Vagina (tissue), 2 donors: ENCODE measurements around the gene LRRFIP1. TPM values are rescaled to one million over a fixed set of nuclear protein-coding genes. Genes with fewer than 3 reads are reported as not detected.

Experiments
- DNase-seq, 2 donors: peaks; one replicate each; pipeline ENCODE4 v3.0.0-alpha.2; 2017; ENCODE audit errors: extremely low spot score in 2 of 2
- H3K27ac ChIP-seq: fragments of 200-600 bp; sonication (generic); one replicate; pipeline ENCODE4 v1.5.1; 2019
- H3K27me3 ChIP-seq: fragments of 200-600 bp; sonication (generic); one replicate; pipeline ENCODE4 v1.5.1; 2019
- H3K36me3 ChIP-seq, 2 donors: fragments of 200-600 bp; sonication (generic); one replicate each; pipeline ENCODE4 v1.5.1; 2017 to 2019
- H3K4me1 ChIP-seq: fragments of 200-600 bp; sonication (generic); one replicate; pipeline ENCODE4 v1.5.1; 2019
- H3K4me3 ChIP-seq, 2 donors: fragments of 200-600 bp; sonication (generic); 1 replicate in 1 of 2; 2 replicates in 1 of 2; pipeline ENCODE4 v1.5.1; 2016 to 2019
- H3K9me3 ChIP-seq: fragments of 200-600 bp; sonication (generic); one replicate; pipeline ENCODE4 v1.5.1; 2019
- POLR2A ChIP-seq, 2 donors: fragments of 450-650 bp; IDR thresholded peaks; one replicate each; pipeline ENCODE4 v1.6.1; 2017; ENCODE audit warnings: antibody characterized with exemption in 2 of 2, mild to moderate bottlenecking in 2 of 2, moderate library complexity in 2 of 2
- POLR2AphosphoS5 ChIP-seq, 2 donors: sonication (generic); formaldehyde crosslinking; IDR thresholded peaks; one replicate each; pipeline ENCODE4 v1.9.0; 2017; ENCODE audit warnings: antibody characterized with exemption in 2 of 2, mild to moderate bottlenecking in 2 of 2, low read depth in 1 of 2; ENCODE audit not compliant: insufficient read depth in 1 of 2
- intact Hi-C: fragments of 100-400 bp; cut with DNase I; formaldehyde crosslinking; loops from one replicate; pipeline ENCODE4 v1.15.1; 2023
- total RNA-seq: library from RNA; depleted of rRNA; stranded (reverse); fragments of >200 nt; gene quantifications from one replicate; pipeline ENCODE4 v1.2.3, GENCODE V29; 2016
- TF ChIP-seq, protein P1 (sequence below), 3 experiments: fragments of 450-650 bp in 2 of 3; fragments of 200-600 bp in 1 of 3; sonication (generic) in 1 of 3; IDR thresholded peaks; one replicate each; pipeline ENCODE4 v1.5.1; 2017 to 2019; ENCODE audit warnings: antibody characterized with exemption in 3 of 3, mild to moderate bottlenecking in 2 of 3, moderate library complexity in 2 of 3

The LRRFIP1 gene
- total RNA-seq, 1 donor from 2014 or later = 132 TPM

DNA sequence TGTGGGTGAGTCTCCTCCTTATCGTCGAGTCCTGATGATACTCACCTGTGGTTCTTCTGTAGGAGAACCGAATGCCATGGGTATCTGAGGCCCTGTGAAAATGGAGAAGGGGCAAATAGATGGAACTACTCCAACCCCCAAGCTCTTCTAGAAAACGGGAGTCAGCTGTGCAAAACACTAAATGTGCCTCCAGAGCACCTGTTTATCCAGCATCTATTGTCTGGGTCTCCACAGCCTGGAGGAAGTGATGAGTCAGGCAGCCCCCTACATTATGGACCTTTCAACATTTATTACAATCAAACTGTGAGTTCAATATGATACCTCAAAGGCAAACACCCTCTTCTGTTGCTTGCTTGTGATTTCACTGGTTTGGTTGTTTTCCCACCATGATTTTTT, 9.8 kb upstream of the LRRFIP1 start:
- intact Hi-C loops = no loop called here
- H3K27ac ChIP-seq = peak overlapping the region; percentile 77
- peaks cover 37% of the 10 kb centered on the region for H3K4me1 ChIP-seq

DNA sequence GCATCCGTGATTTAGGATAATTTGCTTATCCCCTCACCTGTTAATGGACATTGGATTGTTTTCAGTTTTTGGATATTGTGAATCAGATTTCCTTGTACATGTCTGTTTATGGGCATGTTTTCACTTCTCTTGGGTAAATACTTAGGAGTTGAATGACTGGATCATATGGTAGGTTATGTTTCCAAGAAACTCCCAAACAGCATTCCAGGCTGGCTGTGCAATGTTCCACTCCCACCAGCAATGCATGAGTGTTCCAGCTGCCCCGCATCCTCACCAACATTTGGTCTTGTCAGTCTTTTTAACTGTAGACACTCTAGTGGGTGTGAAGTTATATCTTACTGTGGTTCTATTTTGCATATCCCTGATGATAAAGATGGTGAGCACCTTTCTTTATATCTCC, 8.9 kb upstream of the LRRFIP1 start:
- Histone ChIP-seq H3K4me1 (peaks cover 37% of the 10 kb centered on the region), H3K27me3 (no peaks in the 10 kb centered on the region), H3K9me3 (no peaks in the 10 kb centered on the region), H3K36me3 (no peaks in the 10 kb centered on the region), H3K27ac (no peak overlapping the region), H3K4me3 (no peak overlapping the region)
- no peak for DNase-seq
- intact Hi-C loops = no loop called here
- peak in 1 of 2 donors; percentile 33 for TF ChIP-seq POLR2AphosphoS5 (IDR thresholded peaks at IDR 0.05; ENCODE audit: insufficient read depth in 1 of 2, low read depth in 1 of 2)
- no peak for TF ChIP-seq POLR2A (IDR thresholded peaks at IDR 0.05)
- TF ChIP-seq, protein P1, sequence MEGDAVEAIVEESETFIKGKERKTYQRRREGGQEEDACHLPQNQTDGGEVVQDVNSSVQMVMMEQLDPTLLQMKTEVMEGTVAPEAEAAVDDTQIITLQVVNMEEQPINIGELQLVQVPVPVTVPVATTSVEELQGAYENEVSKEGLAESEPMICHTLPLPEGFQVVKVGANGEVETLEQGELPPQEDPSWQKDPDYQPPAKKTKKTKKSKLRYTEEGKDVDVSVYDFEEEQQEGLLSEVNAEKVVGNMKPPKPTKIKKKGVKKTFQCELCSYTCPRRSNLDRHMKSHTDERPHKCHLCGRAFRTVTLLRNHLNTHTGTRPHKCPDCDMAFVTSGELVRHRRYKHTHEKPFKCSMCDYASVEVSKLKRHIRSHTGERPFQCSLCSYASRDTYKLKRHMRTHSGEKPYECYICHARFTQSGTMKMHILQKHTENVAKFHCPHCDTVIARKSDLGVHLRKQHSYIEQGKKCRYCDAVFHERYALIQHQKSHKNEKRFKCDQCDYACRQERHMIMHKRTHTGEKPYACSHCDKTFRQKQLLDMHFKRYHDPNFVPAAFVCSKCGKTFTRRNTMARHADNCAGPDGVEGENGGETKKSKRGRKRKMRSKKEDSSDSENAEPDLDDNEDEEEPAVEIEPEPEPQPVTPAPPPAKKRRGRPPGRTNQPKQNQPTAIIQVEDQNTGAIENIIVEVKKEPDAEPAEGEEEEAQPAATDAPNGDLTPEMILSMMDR (IDR thresholded peaks at IDR 0.05) = no peak

More for the DNA sequence above, 9.8 kb upstream of the LRRFIP1 start:
- H3K36me3 ChIP-seq = no peaks in the 10 kb centered on the region
- no peak for DNase-seq
- H3K27me3 ChIP-seq = no peaks in the 10 kb centered on the region
- H3K4me3 ChIP-seq = no peak overlapping the region
- no peaks in the 10 kb centered on the region for H3K9me3 ChIP-seq
- TF ChIP-seq, protein P1 (IDR thresholded peaks at IDR 0.05) = no peak
- TF ChIP-seq POLR2AphosphoS5 (IDR thresholded peaks at IDR 0.05; ENCODE audit: insufficient read depth in 1 of 2, low read depth in 1 of 2) (no peak), POLR2A (IDR thresholded peaks at IDR 0.05) (no peak)

DNA sequence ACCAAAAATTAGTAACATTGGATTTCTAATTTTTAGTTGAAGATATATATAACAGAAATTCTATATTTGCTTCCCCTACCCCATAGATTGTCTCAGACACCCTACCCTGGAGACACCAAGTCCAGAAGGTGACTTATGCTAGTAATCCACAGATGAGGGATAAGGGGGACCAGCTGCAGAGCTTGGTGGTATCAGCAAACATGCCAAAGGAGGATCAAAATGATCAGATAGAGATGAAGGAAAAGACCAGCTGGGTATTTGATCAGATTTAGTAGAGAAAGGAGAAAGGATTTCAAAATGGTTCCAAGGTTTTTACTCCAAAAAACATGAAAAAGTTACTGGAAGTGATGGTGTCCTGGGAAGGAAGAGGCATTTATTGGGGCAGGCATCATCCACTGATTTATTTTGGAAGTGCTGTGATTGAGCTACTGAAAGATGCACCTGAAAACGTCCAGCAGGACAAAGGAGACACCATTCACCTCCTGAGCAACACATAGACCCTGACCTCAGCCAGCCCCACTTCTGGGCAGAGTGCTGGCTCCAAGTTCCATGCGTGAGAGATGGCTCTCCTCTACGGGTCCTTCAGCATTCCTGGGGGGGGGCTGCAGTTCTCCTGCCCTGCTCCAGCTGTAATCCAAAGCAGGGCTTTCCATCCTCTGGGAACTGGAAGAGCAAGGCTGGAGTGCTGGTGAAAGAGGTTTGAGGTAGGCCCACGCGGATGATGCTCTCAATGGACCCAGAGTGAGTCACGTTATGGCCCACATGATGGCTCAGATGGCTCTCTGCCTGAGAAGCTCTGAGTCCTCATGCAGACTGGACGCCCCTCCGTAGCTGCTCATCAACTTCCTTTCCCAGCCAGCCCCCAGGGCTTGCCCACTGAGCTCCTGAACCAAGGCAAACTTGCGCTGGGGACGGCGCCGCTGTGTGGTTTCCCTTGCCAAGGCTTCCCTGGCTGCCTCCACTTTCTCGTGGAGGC, 3.7 kb upstream of the LRRFIP1 start:
- Histone ChIP-seq H3K9me3 (no peaks in the 10 kb centered on the region), H3K27ac (no peak overlapping the region), H3K4me3 (no peak overlapping the region), H3K27me3 (no peaks in the 10 kb centered on the region), H3K36me3 (no peaks in the 10 kb centered on the region), H3K4me1 (peaks cover 8% of the 10 kb centered on the region)
- DNase-seq = no peak
- intact Hi-C loops = no loop called here
- TF ChIP-seq POLR2AphosphoS5 (IDR thresholded peaks at IDR 0.05; ENCODE audit: insufficient read depth in 1 of 2, low read depth in 1 of 2) = no peak

DNA sequence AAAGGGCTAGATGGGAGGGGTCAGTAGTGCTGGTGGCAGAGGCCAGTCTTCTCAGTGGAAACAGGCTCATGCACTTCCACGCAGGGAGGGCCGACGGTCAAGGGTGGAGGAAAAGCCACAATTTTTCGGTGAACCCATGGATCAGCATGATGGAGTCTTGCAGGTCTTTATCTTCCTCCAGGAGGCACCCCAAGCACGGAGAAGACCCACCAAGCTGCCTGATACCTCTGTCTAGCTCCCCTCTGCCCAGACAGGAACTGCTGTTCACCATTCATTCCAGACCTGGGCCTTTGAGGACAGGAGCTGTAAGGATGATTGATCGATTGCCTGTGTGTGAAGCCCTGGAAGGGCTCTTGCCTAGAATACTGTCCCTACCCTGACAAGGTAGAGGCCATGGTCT, 2.8 kb upstream of the LRRFIP1 start:
- no peaks in the 10 kb centered on the region for H3K9me3 ChIP-seq
- no peaks in the 10 kb centered on the region for H3K36me3 ChIP-seq
- TF ChIP-seq POLR2A (IDR thresholded peaks at IDR 0.05) (no peak), POLR2AphosphoS5 (IDR thresholded peaks at IDR 0.05; ENCODE audit: insufficient read depth in 1 of 2, low read depth in 1 of 2) (no peak)
- TF ChIP-seq, protein P1 (IDR thresholded peaks at IDR 0.05) = no peak
- no peak overlapping the region for H3K27ac ChIP-seq
- intact Hi-C loops = no loop called here
- H3K27me3 ChIP-seq = no peaks in the 10 kb centered on the region
- H3K4me3 ChIP-seq = no peak overlapping the region
- no peak for DNase-seq
- peaks cover 13% of the 10 kb centered on the region for H3K4me1 ChIP-seq

DNA sequence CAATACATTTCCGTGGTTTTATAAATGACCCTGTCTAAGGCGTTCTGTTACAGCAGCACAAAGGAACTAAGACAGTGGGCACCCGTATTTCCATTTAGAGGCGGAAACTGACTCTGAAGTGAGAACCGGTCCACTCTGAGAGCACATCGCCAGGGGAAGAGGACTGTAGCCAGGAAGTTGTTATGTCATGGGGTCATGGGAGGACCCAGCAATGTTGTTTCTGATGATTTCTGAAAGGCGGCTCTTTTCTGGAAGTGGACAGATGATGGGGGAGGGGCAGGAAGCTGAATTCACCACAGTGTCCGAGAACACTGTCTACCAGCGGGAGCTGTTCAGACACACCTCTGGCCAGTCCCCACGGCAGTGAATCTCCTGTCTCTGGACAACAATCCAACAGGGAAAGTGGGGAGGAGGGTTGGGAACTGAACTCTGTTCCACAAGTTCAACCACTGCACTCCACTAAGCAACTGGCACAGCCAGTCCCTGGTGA, 2.1 kb upstream of the LRRFIP1 start:
- Histone ChIP-seq H3K36me3 (no peaks in the 10 kb centered on the region), H3K9me3 (no peaks in the 10 kb centered on the region), H3K27ac (no peak overlapping the region), H3K4me3 (no peak overlapping the region), H3K4me1 (peaks cover 13% of the 10 kb centered on the region), H3K27me3 (no peaks in the 10 kb centered on the region)
- intact Hi-C loops = loop anchor here (5.0 kb wide), 1 partner anchor 37 kb away; no protein-coding TSS in a partner anchor
- DNase-seq = no peak
- TF ChIP-seq, protein P1 (IDR thresholded peaks at IDR 0.05) = no peak
- TF ChIP-seq POLR2A (IDR thresholded peaks at IDR 0.05) = no peak
- TF ChIP-seq POLR2AphosphoS5 (IDR thresholded peaks at IDR 0.05; ENCODE audit: insufficient read depth in 1 of 2, low read depth in 1 of 2) = no peak
